LNCaP clone FGC (cell line): ENCODE data around the gene DES.

Experiments used
- DNase-seq: peaks from one replicate; pipeline ENCODE4 v3.0.0-alpha.2; 2011; ENCODE audit warnings: low read depth
- H3K4me3 ChIP-seq: 2 replicates; pipeline ENCODE4 v1.5.1; 2011; ENCODE audit warnings: mild to moderate bottlenecking, low read depth, low read length, control low read depth
- CTCF ChIP-seq: IDR thresholded peaks from 2 replicates; pipeline ENCODE4 v1.5.1; 2012; ENCODE audit warnings: mild to moderate bottlenecking; ENCODE audit not compliant: control insufficient read depth, insufficient read depth; ENCODE audit errors: extremely low read depth

The DES gene

DNA sequence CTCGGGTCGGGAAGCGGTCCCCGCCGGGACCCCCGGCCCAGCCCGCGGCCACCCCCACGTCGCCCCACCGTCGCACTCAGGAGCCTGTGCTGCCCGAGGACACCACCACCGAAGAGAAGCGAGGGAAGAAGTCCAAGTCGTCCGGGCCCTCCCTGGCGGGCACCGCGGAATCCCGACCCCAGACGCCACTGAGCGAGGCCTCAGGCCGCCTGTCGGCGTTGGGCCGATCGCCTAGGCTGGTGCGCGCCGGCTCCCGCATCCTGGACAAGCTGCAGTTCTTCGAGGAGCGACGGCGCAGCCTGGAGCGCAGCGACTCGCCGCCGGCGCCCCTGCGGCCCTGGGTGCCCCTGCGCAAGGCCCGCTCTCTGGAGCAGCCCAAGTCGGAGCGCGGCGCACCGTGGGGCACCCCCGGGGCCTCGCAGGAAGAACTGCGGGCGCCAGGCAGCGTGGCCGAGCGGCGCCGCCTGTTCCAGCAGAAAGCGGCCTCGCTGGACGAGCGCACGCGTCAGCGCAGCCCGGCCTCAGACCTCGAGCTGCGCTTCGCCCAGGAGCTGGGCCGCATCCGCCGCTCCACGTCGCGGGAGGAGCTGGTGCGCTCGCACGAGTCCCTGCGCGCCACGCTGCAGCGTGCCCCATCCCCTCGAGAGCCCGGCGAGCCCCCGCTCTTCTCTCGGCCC, 30.1 kb downstream of the DES start:
- no peak for DNase-seq
- H3K4me3 ChIP-seq, result no peak overlapping the region
- TF ChIP-seq CTCF, result no peak

- no peak for TF ChIP-seq CTCF
- no peak for DNase-seq
- H3K4me3 ChIP-seq, result no peak overlapping the region
Observed at GRCh38 chr2:219448776-219449341, 30.7 kb downstream of the DES start.

DNA sequence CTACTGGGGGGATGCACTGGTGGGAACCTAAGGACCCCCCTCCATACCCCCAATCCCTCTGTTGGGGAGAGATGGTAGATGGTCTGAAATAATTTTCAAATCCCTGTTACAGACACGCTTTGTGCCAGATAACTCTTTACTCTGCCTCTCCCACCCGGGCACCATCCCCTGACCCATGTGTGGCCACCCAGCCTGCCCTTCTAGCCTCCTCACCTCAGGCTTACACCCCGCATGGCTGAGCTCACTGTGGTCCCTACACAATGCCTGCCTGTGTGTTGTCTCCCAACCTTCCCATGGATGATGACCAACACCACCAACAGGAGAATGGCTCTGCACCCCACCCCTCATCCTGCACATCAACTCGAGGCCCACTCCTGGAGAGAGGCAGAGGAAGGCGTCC, 31.4 kb downstream of the DES start:
- DNase-seq, result no peak
- TF ChIP-seq CTCF, result no peak
- H3K4me3 ChIP-seq, result no peak overlapping the region

GRCh38 chr2:219451661-219452360, 33.6 kb downstream of the DES start:
- no peak for TF ChIP-seq CTCF
- no peak for DNase-seq

GRCh38 chr2:219452361-219453317, 34.5 kb downstream of the DES start:
- TF ChIP-seq CTCF, result no peak
- no peak for DNase-seq
- no peak overlapping the region for H3K4me3 ChIP-seq

More at GRCh38 chr2:219451661-219452360, 33.6 kb downstream of the DES start:
- H3K4me3 ChIP-seq, result no peak overlapping the region

GRCh38 chr2:219453671-219454590, 35.8 kb downstream of the DES start:
- no peak for TF ChIP-seq CTCF
- H3K4me3 ChIP-seq, result no peak overlapping the region
- DNase-seq, result no peak
